Measurements from ENCODE around the gene GAPDH. TPM values are rescaled to one million over a fixed set of nuclear protein-coding genes. Genes with fewer than 3 reads are reported as not detected.

GAPDH gene
- polyA plus RNA-seq, 3 donors = 2,032 to 2,404 (median 2,056) TPM

GRCh38 chr12:6520186-6520585 lies 14.1 kb upstream of the GAPDH start:
- no peak for DNase-seq (ENCODE audit: extremely low read depth in 1 of 11, low read depth in 9 of 11, low spot score in 4 of 11)

DNA sequence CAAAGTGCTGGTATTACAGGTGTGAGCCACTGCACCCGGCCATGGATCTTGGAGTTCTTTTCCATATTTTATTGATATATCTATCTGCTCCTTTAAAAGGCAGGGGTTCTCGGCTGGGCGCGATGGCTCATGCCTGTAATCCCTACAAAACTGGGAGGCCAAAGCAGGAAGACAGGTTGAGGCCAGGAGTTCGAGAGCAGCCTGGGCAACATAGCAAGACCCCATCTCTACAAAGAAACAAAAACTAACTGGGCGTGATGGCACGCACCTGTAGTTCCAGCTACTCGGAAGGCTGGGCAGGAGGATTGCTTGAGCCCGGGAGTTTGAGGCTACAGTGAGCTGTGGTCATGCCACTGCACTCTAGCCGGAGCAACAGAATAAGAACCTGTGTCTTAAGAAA lies 12.1 kb upstream of the GAPDH start:
- no peak for DNase-seq (ENCODE audit: extremely low read depth in 1 of 11, low read depth in 9 of 11, low spot score in 4 of 11)

DNA sequence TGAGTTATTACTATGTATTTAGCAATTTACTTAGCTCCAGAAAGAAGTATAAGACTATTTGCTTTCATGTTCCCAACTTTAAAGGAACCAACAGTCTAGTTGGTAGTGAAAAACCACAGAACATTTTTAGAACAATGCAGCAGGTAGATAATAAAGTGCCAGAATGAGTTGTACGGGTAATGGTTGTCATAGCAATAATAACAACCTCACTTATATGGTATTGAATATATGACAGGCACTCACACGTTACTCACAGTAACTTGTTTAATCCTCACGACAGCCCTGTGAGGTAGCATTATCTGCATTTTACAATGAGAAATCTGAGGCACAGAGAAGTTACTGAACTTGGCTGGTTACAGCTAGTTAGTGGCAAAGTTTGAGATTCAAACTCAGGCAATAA lies 10.6 kb upstream of the GAPDH start:
- no peak for DNase-seq (ENCODE audit: extremely low read depth in 1 of 11, low read depth in 9 of 11, low spot score in 4 of 11)

DNA sequence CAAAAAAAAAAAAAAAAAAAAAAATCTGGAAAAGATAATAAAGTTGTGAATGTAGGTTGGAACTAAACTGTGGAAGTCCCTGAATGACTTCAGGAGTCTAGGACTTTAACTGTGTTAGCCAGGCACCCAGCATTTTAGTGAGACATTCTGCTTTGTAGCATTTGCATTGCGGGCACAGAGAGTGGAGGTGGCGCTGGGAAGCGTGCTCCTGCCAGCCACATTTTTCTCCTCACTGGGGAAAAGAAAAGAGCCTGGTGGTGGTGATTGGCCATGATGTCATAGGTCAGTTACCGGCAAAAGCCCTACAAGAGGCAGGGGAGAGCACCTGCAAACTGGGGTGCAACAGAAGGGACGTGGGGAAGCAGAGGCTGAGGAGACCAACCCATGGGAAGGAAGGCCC lies 9.7 kb upstream of the GAPDH start:
- no peak for DNase-seq (ENCODE audit: extremely low read depth in 1 of 11, low read depth in 9 of 11, low spot score in 4 of 11)

DNA sequence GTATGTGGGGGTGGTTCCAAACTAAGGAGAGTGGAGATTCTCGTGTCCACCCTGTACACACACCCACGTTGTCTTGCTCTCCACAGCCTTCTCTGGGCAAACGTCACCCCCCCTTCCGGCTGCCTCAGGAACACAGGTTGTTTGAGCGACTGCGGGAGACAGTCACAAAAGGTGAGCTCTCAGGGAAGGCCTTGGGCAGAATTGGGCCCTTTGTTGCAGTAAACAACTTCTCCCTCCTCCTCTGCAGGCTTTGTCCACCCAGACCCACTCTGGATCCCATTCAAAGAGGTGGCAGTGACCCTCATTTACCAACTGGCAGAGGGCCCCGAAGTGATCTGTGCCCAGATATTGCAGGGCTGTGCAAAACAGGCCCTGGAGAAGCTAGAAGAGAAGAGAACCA lies 8.1 kb upstream of the GAPDH start:
- no peak for DNase-seq (ENCODE audit: extremely low read depth in 1 of 11, low read depth in 9 of 11, low spot score in 4 of 11)

GRCh38 chr12:6526766-6527525 lies 7.4 kb upstream of the GAPDH start:
- no peak for DNase-seq (ENCODE audit: extremely low read depth in 1 of 11, low read depth in 9 of 11, low spot score in 4 of 11)

DNA sequence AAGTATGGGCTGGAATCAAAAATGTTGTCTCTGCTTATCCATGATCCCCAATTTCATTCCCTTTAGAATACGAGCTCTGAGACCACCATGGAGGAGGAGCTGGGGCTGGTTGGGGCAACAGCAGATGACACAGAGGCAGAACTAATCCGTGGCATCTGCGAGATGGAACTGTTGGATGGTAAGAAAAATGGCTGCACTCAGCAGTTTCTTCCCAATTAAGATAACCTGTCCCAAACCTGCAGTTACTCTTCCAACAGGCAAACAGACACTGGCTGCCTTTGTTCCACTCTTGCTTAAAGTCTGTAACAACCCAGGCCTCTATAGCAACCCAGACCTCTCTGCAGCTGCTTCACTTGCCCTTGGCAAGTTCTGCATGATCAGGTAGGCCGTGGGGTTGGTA lies 6.6 kb upstream of the GAPDH start:
- DNase-seq (ENCODE audit: extremely low read depth in 1 of 11, low read depth in 9 of 11, low spot score in 4 of 11) = no peak

DNA sequence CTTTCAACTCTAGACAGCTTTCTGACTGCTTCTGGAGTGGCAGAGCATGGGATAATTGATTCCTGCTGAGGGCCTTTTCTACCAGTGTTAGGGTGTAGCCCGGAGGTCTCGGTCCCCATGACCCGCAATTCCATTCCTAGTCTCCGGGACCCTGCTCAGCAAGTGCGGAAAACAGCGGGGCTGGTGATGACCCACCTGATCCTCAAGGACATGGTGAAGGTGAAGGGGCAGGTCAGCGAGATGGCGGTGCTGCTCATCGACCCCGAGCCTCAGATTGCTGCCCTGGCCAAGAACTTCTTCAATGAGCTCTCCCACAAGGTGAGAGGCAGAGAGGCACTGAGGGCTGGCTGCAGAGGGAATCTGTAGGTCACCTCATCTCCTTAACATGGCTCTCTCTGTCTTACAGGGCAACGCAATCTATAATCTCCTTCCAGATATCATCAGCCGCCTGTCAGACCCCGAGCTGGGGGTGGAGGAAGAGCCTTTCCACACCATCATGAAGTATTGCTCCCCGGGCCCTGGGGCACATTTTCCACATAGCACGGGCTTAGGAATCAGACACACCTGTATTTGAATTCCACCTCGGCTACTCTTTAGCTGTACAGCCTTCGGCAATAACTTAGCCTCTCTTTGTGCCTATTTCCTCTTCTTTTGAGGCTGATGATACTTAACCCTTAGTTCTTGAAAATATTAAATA lies 5.6 kb upstream of the GAPDH start:
- DNase-seq (ENCODE audit: extremely low read depth in 1 of 11, low read depth in 9 of 11, low spot score in 4 of 11) = no peak

- no peak for DNase-seq (ENCODE audit: extremely low read depth in 1 of 11, low read depth in 9 of 11, low spot score in 4 of 11)
These were observed 5.0 kb upstream of the GAPDH start for GRCh38 chr12:6529291-6529737.

DNA sequence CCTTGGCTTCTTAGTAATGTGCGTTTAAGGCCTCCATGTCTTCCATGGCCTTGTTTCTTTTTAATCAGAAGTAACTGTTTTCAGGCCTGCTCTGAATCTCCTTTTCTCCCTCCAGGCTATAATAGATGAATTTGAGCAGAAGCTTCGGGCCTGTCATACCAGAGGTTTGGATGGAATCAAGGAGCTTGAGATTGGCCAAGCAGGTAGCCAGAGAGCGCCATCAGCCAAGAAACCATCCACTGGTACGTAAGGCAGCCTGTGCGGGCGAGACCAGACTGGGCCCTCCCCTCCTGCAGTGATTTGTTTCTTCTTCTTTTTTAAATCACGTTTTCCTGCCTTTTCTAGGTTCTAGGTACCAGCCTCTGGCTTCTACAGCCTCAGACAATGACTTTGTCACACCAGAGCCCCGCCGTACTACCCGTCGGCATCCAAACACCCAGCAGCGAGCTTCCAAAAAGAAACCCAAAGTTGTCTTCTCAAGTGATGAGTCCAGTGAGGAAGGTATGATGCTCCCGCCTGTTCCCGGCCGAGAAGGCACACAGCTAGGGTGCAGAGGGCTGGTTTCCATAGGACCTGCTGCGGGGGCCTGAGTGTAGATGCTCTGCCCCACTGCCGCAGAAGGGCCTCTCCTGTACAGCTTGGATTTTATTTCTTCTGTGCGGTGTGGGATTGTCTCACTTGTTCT lies 3.6 kb upstream of the GAPDH start:
- DNase-seq (ENCODE audit: extremely low read depth in 1 of 11, low read depth in 9 of 11, low spot score in 4 of 11) = no peak

DNA sequence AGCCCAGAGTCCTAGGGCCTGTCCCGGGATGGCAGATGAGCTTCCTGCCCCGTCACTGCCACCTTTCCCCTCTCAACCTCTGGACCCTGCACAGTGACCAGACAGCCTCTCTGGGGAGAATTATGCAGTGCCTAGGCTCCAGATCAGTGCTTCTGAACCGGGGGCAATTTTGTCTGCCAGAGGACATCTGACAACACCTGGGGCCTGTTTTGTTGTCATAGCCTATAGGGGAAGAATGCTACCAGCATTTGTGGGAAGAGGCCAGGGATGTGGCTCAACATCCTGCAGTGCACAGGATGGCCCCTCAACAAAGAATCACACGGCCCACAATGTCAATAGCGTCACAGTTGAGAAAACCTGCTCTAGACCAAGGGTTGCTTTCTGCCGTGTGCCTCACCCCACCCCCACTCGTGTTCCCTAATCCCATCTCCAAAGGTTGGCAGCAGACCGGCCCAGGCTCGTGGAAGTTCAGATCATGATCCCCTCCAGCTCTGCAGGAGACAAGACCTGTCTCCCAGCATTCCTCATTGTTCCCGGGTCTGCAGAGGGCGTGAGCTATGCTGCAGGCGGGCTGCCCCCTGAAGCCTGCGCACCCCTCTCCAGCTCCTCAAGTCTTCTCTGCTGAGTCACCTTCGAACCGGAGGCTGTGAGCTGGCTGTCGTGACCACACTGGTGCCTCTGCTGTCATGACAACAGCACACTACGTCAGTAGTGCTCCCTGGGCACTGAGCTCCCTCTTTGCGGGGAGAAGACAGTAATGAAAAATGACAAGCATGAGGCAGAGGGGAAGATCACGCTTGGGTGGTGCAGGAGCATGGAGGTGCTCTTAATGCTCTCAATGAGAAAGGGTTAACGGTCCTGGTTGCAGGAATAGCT lies 2.0 kb upstream of the GAPDH start:
- peak in 1 of 11 donors; percentile 40 for DNase-seq (ENCODE audit: extremely low read depth in 1 of 11, low read depth in 9 of 11, low spot score in 4 of 11)

GRCh38 chr12:6532927-6533652 lies 1.2 kb upstream of the GAPDH start:
- DNase-seq (ENCODE audit: extremely low read depth in 1 of 11, low read depth in 9 of 11, low spot score in 4 of 11) = peak in 3 of 11 donors; percentile 53 to 75 (median 71)

DNA sequence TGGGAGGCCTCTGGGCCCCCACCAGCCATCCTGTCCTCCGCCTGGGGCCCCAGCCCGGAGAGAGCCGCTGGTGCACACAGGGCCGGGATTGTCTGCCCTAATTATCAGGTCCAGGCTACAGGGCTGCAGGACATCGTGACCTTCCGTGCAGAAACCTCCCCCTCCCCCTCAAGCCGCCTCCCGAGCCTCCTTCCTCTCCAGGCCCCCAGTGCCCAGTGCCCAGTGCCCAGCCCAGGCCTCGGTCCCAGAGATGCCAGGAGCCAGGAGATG lies 729 bp upstream of the GAPDH start:
- no peak for DNase-seq (ENCODE audit: extremely low read depth in 1 of 11, low read depth in 9 of 11, low spot score in 4 of 11)

DNA sequence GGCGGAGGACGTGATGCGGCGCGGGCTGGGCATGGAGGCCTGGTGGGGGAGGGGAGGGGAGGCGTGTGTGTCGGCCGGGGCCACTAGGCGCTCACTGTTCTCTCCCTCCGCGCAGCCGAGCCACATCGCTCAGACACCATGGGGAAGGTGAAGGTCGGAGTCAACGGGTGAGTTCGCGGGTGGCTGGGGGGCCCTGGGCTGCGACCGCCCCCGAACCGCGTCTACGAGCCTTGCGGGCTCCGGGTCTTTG lies 303 bp downstream of the GAPDH start:
- DNase-seq (ENCODE audit: extremely low read depth in 1 of 11, low read depth in 9 of 11, low spot score in 4 of 11) = no peak

GRCh38 chr12:6534945-6535696 lies 804 bp downstream of the GAPDH start:
- DNase-seq (ENCODE audit: extremely low read depth in 1 of 11, low read depth in 9 of 11, low spot score in 4 of 11) = peak in 1 of 11 donors; percentile 34

- no peak for DNase-seq (ENCODE audit: extremely low read depth in 1 of 11, low read depth in 9 of 11, low spot score in 4 of 11)
These were observed 1.3 kb downstream of the GAPDH start for GRCh38 chr12:6535697-6535946.

DNA sequence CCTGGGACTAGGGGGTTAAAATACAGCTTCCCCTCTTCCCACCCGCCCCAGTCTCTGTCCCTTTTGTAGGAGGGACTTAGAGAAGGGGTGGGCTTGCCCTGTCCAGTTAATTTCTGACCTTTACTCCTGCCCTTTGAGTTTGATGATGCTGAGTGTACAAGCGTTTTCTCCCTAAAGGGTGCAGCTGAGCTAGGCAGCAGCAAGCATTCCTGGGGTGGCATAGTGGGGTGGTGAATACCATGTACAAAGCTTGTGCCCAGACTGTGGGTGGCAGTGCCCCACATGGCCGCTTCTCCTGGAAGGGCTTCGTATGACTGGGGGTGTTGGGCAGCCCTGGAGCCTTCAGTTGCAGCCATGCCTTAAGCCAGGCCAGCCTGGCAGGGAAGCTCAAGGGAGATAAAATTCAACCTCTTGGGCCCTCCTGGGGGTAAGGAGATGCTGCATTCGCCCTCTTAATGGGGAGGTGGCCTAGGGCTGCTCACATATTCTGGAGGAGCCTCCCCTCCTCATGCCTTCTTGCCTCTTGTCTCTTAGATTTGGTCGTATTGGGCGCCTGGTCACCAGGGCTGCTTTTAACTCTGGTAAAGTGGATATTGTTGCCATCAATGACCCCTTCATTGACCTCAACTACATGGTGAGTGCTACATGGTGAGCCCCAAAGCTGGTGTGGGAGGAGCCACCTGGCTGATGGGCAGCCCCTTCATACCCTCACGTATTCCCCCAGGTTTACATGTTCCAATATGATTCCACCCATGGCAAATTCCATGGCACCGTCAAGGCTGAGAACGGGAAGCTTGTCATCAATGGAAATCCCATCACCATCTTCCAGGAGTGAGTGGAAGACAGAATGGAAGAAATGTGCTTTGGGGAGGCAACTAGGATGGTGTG lies 1.9 kb downstream of the GAPDH start:
- no peak for DNase-seq (ENCODE audit: extremely low read depth in 1 of 11, low read depth in 9 of 11, low spot score in 4 of 11)

All from renal cortex interstitium (tissue), 11 donors.